HepG2 (cell line): ENCODE measurements around the gene APOD. TPM values are rescaled to one million over a fixed set of nuclear protein-coding genes. Genes with fewer than 3 reads are reported as not detected.

ENCODE experiments used
- CENPT ChIP-seq: sonication (generic); formaldehyde crosslinking; IDR thresholded peaks from 2 replicates; pipeline ENCODE4 v1.8.0; 2022; ENCODE audit warnings: low read depth, mild to moderate bottlenecking, moderate library complexity, missing genetic modification reagents
- GMEB2 ChIP-seq: IDR thresholded peaks from 2 replicates; pipeline ENCODE4 v1.6.1; 2016; ENCODE audit warnings: missing biosample characterization, missing genetic modification reagents, low read depth
- HNF4A ChIP-seq: sonication (generic); formaldehyde crosslinking; IDR thresholded peaks from 2 replicates; pipeline ENCODE4 v1.4.0; 2020; ENCODE audit warnings: missing genetic modification reagents
- HOXD1 ChIP-seq: sonication (generic); formaldehyde crosslinking; IDR thresholded peaks from 2 replicates; pipeline ENCODE4 v1.5.0; 2020; ENCODE audit warnings: missing genetic modification reagents
- KDM5A ChIP-seq: fragments of 200-600 bp; sonication (generic); IDR thresholded peaks from 2 replicates; pipeline ENCODE4 v1.7.0; 2018; ENCODE audit warnings: antibody characterized with exemption, mild to moderate bottlenecking, low read length, borderline replicate concordance
- RXRA ChIP-seq: sonication (generic); formaldehyde crosslinking; IDR thresholded peaks from 2 replicates; pipeline ENCODE4 v1.5.1; 2020; ENCODE audit warnings: missing genetic modification reagents
- TFDP1 ChIP-seq: IDR thresholded peaks from 2 replicates; pipeline ENCODE4 v1.6.1; 2016; ENCODE audit warnings: missing compliant biosample characterization, missing genetic modification reagents, borderline replicate concordance
- ZNF225 ChIP-seq: sonication (generic); formaldehyde crosslinking; IDR thresholded peaks from 2 replicates; pipeline ENCODE4 v1.4.0; 2020; ENCODE audit warnings: mild to moderate bottlenecking, missing genetic modification reagents
- ZNF281 ChIP-seq: sonication (generic); formaldehyde crosslinking; IDR thresholded peaks from 2 replicates; pipeline ENCODE4 v1.4.0; 2020; ENCODE audit warnings: missing genetic modification reagents, borderline replicate concordance
- ZNF296 ChIP-seq: sonication (generic); formaldehyde crosslinking; conservative IDR thresholded peaks from 2 replicates; pipeline ENCODE4 v1.5.0; 2020; ENCODE audit warnings: mild to moderate bottlenecking, missing genetic modification reagents
- ZNF557 ChIP-seq: sonication (generic); formaldehyde crosslinking; IDR thresholded peaks from 2 replicates; pipeline ENCODE4 v1.4.0; 2020; ENCODE audit warnings: missing genetic modification reagents
- ZNF572 ChIP-seq: sonication (generic); formaldehyde crosslinking; IDR thresholded peaks from 2 replicates; pipeline ENCODE4 v1.5.1; 2020; ENCODE audit warnings: mild to moderate bottlenecking, missing genetic modification reagents
- ZNF607 ChIP-seq: sonication (generic); formaldehyde crosslinking; IDR thresholded peaks from 2 replicates; pipeline ENCODE4 v1.5.1; 2020; ENCODE audit warnings: missing genetic modification reagents, mild to moderate bottlenecking, borderline replicate concordance
- ZNF740 ChIP-seq: sonication (generic); formaldehyde crosslinking; IDR thresholded peaks from 2 replicates; pipeline ENCODE4 v1.4.0; 2020; ENCODE audit warnings: missing genetic modification reagents
- ZNF891 ChIP-seq: sonication (generic); formaldehyde crosslinking; IDR thresholded peaks from 2 replicates; pipeline ENCODE4 v1.5.0; 2020; ENCODE audit warnings: mild to moderate bottlenecking, missing genetic modification reagents
- polyA plus RNA-seq, 8 experiments: library from polyadenylated mRNA; depleted of rRNA in 3 of 8; stranded (reverse) in 7 of 8; unstranded in 1 of 8; fragments of >200 nt; fragmentation: Illumina TruSeq in 4 of 8; extraction: Trizol in 4 of 8; gene quantifications; 2 replicates each; pipeline versions ENCODE4 v1.2.1 to v1.2.3, GENCODE V29; 2011 to 2016; ENCODE audit warnings: low read depth in 4 of 8, missing spikeins in 1 of 8, mixed read lengths in 1 of 8; ENCODE audit not compliant: insufficient read depth in 1 of 8
- total RNA-seq, 5 experiments: library from RNA; depleted of rRNA; stranded (reverse); fragments of >200 nt; fragmentation: Illumina TruSeq; extraction: Trizol; gene quantifications; 2 replicates each; pipeline ENCODE4 v1.2.3, GENCODE V29; 2016; ENCODE audit warnings: low read depth in 1 of 5
- TF ChIP-seq, protein P1 (sequence below): sonication (generic); formaldehyde crosslinking; conservative IDR thresholded peaks from 2 replicates; pipeline ENCODE4 v1.4.0; 2020; ENCODE audit warnings: missing genetic modification reagents
- TF ChIP-seq, protein P2 (sequence below): sonication (generic); formaldehyde crosslinking; IDR thresholded peaks from 2 replicates; pipeline ENCODE4 v1.5.1; 2020; ENCODE audit warnings: mild to moderate bottlenecking, missing genetic modification reagents

Gene APOD
- total and polyA plus RNA-seq, 2 of the 13 experiments (the other 11 are each of a cell fraction or from before 2014, with no cell fraction given) = not detected

GRCh38 chr3:195543500-195544229 lies 40.1 kb downstream of the APOD start (continued):
- TF ChIP-seq, protein P1, sequence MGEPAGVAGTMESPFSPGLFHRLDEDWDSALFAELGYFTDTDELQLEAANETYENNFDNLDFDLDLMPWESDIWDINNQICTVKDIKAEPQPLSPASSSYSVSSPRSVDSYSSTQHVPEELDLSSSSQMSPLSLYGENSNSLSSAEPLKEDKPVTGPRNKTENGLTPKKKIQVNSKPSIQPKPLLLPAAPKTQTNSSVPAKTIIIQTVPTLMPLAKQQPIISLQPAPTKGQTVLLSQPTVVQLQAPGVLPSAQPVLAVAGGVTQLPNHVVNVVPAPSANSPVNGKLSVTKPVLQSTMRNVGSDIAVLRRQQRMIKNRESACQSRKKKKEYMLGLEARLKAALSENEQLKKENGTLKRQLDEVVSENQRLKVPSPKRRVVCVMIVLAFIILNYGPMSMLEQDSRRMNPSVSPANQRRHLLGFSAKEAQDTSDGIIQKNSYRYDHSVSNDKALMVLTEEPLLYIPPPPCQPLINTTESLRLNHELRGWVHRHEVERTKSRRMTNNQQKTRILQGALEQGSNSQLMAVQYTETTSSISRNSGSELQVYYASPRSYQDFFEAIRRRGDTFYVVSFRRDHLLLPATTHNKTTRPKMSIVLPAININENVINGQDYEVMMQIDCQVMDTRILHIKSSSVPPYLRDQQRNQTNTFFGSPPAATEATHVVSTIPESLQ (CRISPR knock-in tag) = peak; percentile 35; the same call in 1 of the 2 replicates
- TF ChIP-seq HOXD1 (CRISPR knock-in tag) = 0 out of 2 replicates have a peak, but pooled peaks have one; percentile 22
- TF ChIP-seq, protein P2, sequence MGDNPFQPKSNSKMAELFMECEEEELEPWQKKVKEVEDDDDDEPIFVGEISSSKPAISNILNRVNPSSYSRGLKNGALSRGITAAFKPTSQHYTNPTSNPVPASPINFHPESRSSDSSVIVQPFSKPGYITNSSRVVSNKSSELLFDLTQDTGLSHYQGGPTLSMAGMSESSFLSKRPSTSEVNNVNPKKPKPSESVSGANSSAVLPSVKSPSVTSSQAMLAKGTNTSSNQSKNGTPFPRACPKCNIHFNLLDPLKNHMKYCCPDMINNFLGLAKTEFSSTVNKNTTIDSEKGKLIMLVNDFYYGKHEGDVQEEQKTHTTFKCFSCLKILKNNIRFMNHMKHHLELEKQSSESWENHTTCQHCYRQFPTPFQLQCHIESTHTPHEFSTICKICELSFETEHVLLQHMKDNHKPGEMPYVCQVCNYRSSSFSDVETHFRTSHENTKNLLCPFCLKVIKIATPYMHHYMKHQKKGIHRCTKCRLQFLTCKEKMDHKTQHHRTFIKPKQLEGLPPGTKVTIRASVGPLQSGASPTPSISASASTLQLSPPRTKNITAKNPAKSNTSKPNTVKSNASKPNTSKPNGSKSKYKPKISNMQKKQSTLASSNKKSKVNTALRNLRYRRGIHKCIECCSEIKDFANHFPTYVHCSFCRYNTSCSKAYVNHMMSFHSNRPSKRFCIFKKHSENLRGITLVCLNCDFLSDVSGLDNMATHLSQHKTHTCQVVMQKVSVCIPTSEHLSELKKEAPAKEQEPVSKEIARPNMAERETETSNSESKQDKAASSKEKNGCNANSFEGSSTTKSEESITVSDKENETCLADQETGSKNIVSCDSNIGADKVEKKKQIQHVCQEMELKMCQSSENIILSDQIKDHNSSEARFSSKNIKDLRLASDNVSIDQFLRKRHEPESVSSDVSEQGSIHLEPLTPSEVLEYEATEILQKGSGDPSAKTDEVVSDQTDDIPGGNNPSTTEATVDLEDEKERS = no peak
- TF ChIP-seq ZNF281 (CRISPR knock-in tag) = no peak
- peak; percentile 76 for TF ChIP-seq ZNF607 (CRISPR knock-in tag)
- TF ChIP-seq CENPT (CRISPR knock-in tag) = no peak
- TF ChIP-seq TFDP1 (CRISPR knock-in tag) = peak; percentile 1; the same call in 1 of the 2 replicates
- 0 out of 2 replicates have a peak, but pooled peaks have one; percentile 54 for TF ChIP-seq ZNF740
- no peak for TF ChIP-seq RXRA (CRISPR knock-in tag)
- 0 out of 2 replicates have a peak, but pooled peaks have one; percentile 31 for TF ChIP-seq ZNF225 (CRISPR knock-in tag)
- no peak for TF ChIP-seq GMEB2
- no peak for TF ChIP-seq ZNF296 (CRISPR knock-in tag)
- peak; percentile 46; the same call in 1 of the 2 replicates for TF ChIP-seq ZNF572 (CRISPR knock-in tag)
- TF ChIP-seq KDM5A = peak; percentile 58; the same call in 1 of the 2 replicates
- TF ChIP-seq HNF4A (CRISPR knock-in tag) = peak; percentile 25; the same call in 1 of the 2 replicates
- peak; percentile 3; the same call in 1 of the 2 replicates for TF ChIP-seq ZNF891 (CRISPR knock-in tag)
- no peak for TF ChIP-seq ZNF557 (CRISPR knock-in tag)
